CD4-positive, alpha-beta memory T cell (primary cell): ENCODE data around the gene CBX2. TPM values are rescaled to one million over a fixed set of nuclear protein-coding genes. Genes with fewer than 3 reads are reported as not detected.

ENCODE experiments used
- CTCF ChIA-PET: fragments of 350-600 bp; sonication (Branson Sonifier 250); formaldehyde crosslinking; loops from one replicate; lab custom pipeline; 2021; ENCODE audit warnings: inconsistent platforms; ENCODE audit not compliant: partially characterized antibody; lab: Charles Lee
- POLR2A ChIA-PET: fragments of 350-600 bp; sonication (Branson Sonifier 250); formaldehyde crosslinking; loops from one replicate; lab custom pipeline; 2021; ENCODE audit not compliant: partially characterized antibody; lab: Charles Lee
- DNase-seq, 5 donors: peaks; one replicate each; pipeline versions ENCODE4 v3.0.0 to v3.0.0-alpha.2; 2020 to 2022; ENCODE audit warnings: mixed read lengths in 1 of 5
- H3K27ac ChIP-seq: one replicate; pipeline ENCODE4 v1.7.0; 2013; ENCODE audit warnings: low read depth, low read length
- H3K27me3 ChIP-seq: 2 replicates; pipeline ENCODE4 v1.7.0; 2013; ENCODE audit warnings: mild to moderate bottlenecking, low read length, moderate library complexity; ENCODE audit not compliant: insufficient read depth
- H3K36me3 ChIP-seq: 2 replicates; pipeline ENCODE4 v1.7.0; 2013; ENCODE audit warnings: mild to moderate bottlenecking, low read length, moderate library complexity; ENCODE audit not compliant: insufficient read depth
- H3K4me1 ChIP-seq: 2 replicates; pipeline ENCODE4 v1.7.0; 2013; ENCODE audit warnings: mild to moderate bottlenecking, low read length, moderate library complexity; ENCODE audit not compliant: insufficient read depth
- H3K4me3 ChIP-seq, 2 donors: one replicate each; pipeline ENCODE4 v1.7.0; 2013; ENCODE audit warnings: low read length in 2 of 2, mild to moderate bottlenecking in 1 of 2
- H3K9me3 ChIP-seq, 2 donors: one replicate each; pipeline ENCODE4 v1.7.0; 2013; ENCODE audit warnings: low read length in 2 of 2, control low read depth in 1 of 2; ENCODE audit not compliant: control insufficient read depth in 1 of 2
- H3K27ac Mint-ChIP-seq, 7 donors: one replicate each; pipeline ENCODE4 v1.8.0; 2020 to 2021; ENCODE audit warnings: mixed read lengths in 7 of 7, mild to moderate bottlenecking in 6 of 7, inconsistent platforms in 3 of 7, moderate library complexity in 3 of 7
- H3K27me3 Mint-ChIP-seq, 2 donors: one replicate each; pipeline ENCODE4 v1.8.0; 2020 to 2021; ENCODE audit warnings: mixed read lengths in 2 of 2
- H3K36me3 Mint-ChIP-seq, 2 donors: one replicate each; pipeline ENCODE4 v1.8.0; 2020 to 2021; ENCODE audit warnings: mixed read lengths in 2 of 2, inconsistent platforms in 1 of 2, mild to moderate bottlenecking in 1 of 2
- H3K4me1 Mint-ChIP-seq, 4 donors: one replicate each; pipeline ENCODE4 v1.8.0; 2020 to 2021; ENCODE audit warnings: mixed read lengths in 4 of 4, mild to moderate bottlenecking in 1 of 4
- H3K4me3 Mint-ChIP-seq, 8 donors: one replicate each; pipeline ENCODE4 v1.8.0; 2020 to 2021; ENCODE audit warnings: mixed read lengths in 8 of 8, mild to moderate bottlenecking in 7 of 8, moderate library complexity in 6 of 8, inconsistent platforms in 3 of 8
- H3K9me3 Mint-ChIP-seq, 8 donors: one replicate each; pipeline ENCODE4 v1.8.0; 2020 to 2021; ENCODE audit warnings: mixed read lengths in 8 of 8, mild to moderate bottlenecking in 5 of 8, inconsistent platforms in 3 of 8, moderate library complexity in 1 of 8
- intact Hi-C: fragments of 100-400 bp; cut with micrococcal nuclease; formaldehyde crosslinking; loops from one replicate; pipeline ENCODE4 v1.15.1; 2023
- polyA plus RNA-seq, 2 donors: library from polyadenylated mRNA; unstranded; fragments of 300-500 nt; fragmentation: Illumina TruSeq; gene quantifications; one replicate each; pipeline ENCODE4 v1.2.3, GENCODE V29; 2021
- total RNA-seq, 2 experiments: library from RNA; stranded (reverse); gene quantifications; one replicate each; pipeline ENCODE4 v1.2.3, GENCODE V29; 2021

CBX2 gene
- total and polyA plus RNA-seq, 4 experiments from 2014 or later: 0.06 to 0.44 TPM; not detected in 2

DNA sequence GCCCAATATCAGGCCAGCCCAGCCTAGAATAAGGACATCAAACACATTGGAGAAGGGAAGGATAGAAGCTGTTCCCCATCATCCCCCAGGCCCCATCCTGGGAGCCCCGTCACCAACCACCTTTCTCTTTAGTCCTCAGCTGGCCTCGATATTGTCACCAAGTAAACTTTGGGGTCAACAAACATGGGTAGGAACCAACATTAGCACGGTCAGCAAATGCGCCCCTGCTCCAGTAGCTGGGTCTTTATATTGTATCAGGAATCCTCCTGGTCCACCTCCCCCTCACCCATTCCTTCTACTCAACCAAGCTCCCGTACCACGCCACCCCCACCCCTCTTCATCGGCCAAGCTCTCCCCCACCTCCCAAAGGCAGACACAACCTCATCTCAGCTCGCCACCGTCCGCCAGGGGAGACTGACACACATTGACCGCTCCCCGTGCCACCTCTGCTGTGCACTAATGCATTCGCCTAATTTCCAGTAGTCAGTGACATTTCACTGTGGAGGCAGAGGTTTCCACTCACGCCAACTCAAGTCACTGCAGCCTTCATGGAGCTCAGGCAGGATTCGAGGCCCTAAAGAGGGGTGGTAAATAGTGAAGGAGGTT lies 20.7 kb upstream of the CBX2 start:
- intact Hi-C loops: no loop called here
- Histone ChIP-seq H3K9me3 (no peaks in the 10 kb centered on the region), H3K27ac (no peak overlapping the region), H3K27me3 (no peaks in the 10 kb centered on the region), H3K36me3 (no peaks in the 10 kb centered on the region), H3K4me3 (no peak overlapping the region), H3K4me1 (no peaks in the 10 kb centered on the region)
- H3K4me1 Mint-ChIP-seq: no peaks in the 10 kb centered on the region
- H3K27me3 Mint-ChIP-seq: peaks cover 13 to 17% of the 10 kb centered on the region in 2 donors
- ChIA-PET CTCF (interaction anchor here (0.9 kb wide), 1 partner anchor 12 kb away, joined by 5 read pairs; no protein-coding TSS in a partner anchor), POLR2A (no interaction called here)
- H3K36me3 Mint-ChIP-seq: no peaks in the 10 kb centered on the region
- DNase-seq: no peak
- H3K27ac Mint-ChIP-seq: no peak overlapping the region
- no peak overlapping the region for H3K4me3 Mint-ChIP-seq
- no peaks in the 10 kb centered on the region for H3K9me3 Mint-ChIP-seq

DNA sequence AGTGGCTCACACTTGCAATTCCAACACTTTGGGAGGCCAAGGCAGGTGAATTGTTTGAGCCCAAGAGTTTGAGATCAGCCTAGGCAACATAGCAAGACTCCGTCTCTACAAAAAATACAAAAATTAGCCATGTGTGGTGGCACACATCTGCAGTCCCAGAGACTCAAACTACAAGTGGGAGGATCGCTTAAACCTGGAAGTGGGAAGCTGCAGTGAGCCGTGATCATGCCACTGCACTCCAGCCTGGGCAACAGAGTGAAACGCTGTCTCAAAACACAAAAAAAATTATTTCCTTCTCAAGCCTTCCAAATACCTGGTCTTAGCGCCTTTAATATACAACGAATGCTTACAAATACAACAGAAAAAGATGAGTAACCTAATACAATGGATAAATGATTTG lies 19.7 kb upstream of the CBX2 start:
- CTCF ChIA-PET: no interaction called here
- Mint-ChIP-seq H3K9me3 (no peaks in the 10 kb centered on the region), H3K36me3 (no peaks in the 10 kb centered on the region)

DNA sequence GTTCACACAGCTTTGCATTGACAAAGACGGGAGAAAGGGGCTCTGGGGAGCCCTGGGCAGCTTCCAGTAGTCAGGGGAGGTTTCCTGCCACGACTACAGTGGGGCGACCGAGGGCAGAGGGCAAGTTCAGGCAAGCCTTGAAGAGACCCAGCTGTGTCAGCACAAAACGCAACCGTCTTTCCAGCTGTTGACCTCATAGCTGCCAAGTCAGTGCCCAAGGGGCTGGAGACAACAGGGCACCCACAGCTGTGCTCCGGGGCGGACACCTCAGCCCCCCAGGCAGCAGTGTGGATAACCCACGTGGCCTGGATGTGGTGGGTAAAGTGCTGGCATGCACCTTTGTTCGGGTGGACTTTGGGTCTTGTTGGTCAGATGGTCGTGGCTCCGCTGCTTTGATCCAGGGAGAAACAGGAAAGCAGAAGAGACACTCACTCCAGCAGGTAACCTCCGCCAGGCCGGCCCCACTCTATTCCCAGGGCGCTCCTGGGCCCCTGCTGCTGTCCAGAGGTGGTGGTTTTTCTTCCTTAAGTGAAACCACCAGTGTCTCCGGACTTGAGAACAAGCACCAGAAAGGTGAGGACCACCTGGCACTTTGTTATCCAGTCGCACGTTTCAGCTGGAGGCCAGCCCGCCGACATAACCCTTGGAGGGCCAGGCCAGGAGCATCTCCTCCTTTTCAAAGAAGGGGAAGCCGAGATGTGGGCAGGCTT lies 17.6 kb upstream of the CBX2 start:
- intact Hi-C loops: no loop called here
- Histone ChIP-seq H3K27me3 (no peaks in the 10 kb centered on the region), H3K4me3 (no peak overlapping the region), H3K4me1 (no peaks in the 10 kb centered on the region), H3K9me3 (no peaks in the 10 kb centered on the region), H3K27ac (no peak overlapping the region), H3K36me3 (no peaks in the 10 kb centered on the region)
- Mint-ChIP-seq H3K4me3 (no peak overlapping the region), H3K27me3 (peaks cover 11 to 14% of the 10 kb centered on the region in 2 donors), H3K27ac (no peak overlapping the region), H3K9me3 (no peaks in the 10 kb centered on the region), H3K36me3 (no peaks in the 10 kb centered on the region), H3K4me1 (no peaks in the 10 kb centered on the region)
- no peak for DNase-seq
- ChIA-PET CTCF (interaction anchor here (0.9 kb wide), 1 partner anchor 246 kb away, joined by 3 read pairs; no protein-coding TSS in a partner anchor), POLR2A (no interaction called here)

More for the DNA sequence above, 19.7 kb upstream of the CBX2 start:
- Histone ChIP-seq H3K27me3 (no peaks in the 10 kb centered on the region), H3K27ac (no peak overlapping the region), H3K9me3 (no peaks in the 10 kb centered on the region), H3K4me3 (no peak overlapping the region), H3K36me3 (no peaks in the 10 kb centered on the region), H3K4me1 (no peaks in the 10 kb centered on the region)
- no peak for DNase-seq
- H3K4me1 Mint-ChIP-seq: no peaks in the 10 kb centered on the region
- POLR2A ChIA-PET: no interaction called here
- intact Hi-C loops: no loop called here
- peaks cover 13 to 17% of the 10 kb centered on the region in 2 donors for H3K27me3 Mint-ChIP-seq
- H3K4me3 Mint-ChIP-seq: no peak overlapping the region
- H3K27ac Mint-ChIP-seq: no peak overlapping the region

DNA sequence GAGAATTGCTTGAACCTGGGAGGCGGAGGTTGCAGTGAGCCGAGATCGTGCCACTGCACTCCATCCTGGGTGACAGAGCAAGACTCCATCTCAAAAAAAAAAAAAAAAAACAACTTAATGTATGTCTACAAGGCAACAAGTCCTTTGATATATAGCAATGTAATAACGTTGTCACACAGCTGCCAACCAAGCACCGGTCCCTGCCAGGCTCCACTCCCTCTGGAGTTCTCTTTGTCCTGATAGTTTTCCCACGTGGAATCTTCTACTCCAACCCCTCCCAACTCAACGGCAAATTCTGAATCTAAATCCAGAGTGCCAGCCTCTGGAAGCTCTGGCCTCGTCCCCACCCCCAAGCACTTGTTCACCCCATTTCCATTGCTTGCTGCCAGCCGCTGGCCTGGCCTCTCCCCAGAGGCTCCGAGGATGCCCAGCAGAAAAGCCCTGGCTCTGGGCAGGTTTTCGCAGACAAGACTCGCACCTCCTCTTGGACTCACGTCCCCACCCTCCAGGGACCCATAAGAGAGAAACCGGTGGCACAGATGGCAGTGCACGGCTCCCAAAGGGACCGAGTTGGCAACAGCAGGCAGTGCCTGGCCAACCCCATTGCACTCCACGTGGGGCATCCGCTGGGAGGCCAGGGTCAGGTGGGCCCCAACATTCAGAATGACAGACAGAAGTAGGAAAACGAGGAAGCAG lies 15.9 kb upstream of the CBX2 start:
- intact Hi-C loops: no loop called here
- ChIA-PET POLR2A (no interaction called here), CTCF (no interaction called here)

GRCh38 chr17:79765708-79766107 lies 12.2 kb upstream of the CBX2 start:
- CTCF ChIA-PET: no interaction called here
- Histone ChIP-seq H3K4me1 (no peaks in the 10 kb centered on the region), H3K36me3 (no peaks in the 10 kb centered on the region), H3K9me3 (no peaks in the 10 kb centered on the region), H3K27me3 (no peaks in the 10 kb centered on the region), H3K27ac (no peak overlapping the region), H3K4me3 (no peak overlapping the region)
- DNase-seq: no peak
- H3K27ac Mint-ChIP-seq: no peak overlapping the region
- POLR2A ChIA-PET: interaction anchor here (0.8 kb wide), 1 partner anchor 15 kb away, joined by 3 read pairs; no protein-coding TSS in a partner anchor
- H3K9me3 Mint-ChIP-seq: peaks cover 0 to 2% (median 0%) of the 10 kb centered on the region in 8 donors
- H3K36me3 Mint-ChIP-seq: peaks cover 0 to 3% of the 10 kb centered on the region in 2 donors
- H3K4me3 Mint-ChIP-seq: no peak overlapping the region
- no peaks in the 10 kb centered on the region for H3K4me1 Mint-ChIP-seq
- H3K27me3 Mint-ChIP-seq: peaks cover 14 to 29% of the 10 kb centered on the region in 2 donors
- intact Hi-C loops: no loop called here

More for the DNA sequence above, 15.9 kb upstream of the CBX2 start:
- Mint-ChIP-seq H3K9me3 (no peaks in the 10 kb centered on the region), H3K27me3 (peaks cover 10 to 12% of the 10 kb centered on the region in 2 donors), H3K36me3 (no peaks in the 10 kb centered on the region), H3K4me1 (no peaks in the 10 kb centered on the region), H3K4me3 (no peak overlapping the region), H3K27ac (no peak overlapping the region)
- no peak for DNase-seq
- Histone ChIP-seq H3K9me3 (no peaks in the 10 kb centered on the region), H3K27me3 (no peaks in the 10 kb centered on the region), H3K4me1 (no peaks in the 10 kb centered on the region), H3K4me3 (no peak overlapping the region), H3K27ac (no peak overlapping the region), H3K36me3 (no peaks in the 10 kb centered on the region)

GRCh38 chr17:79769570-79770506 lies 8.1 kb upstream of the CBX2 start:
- H3K27ac Mint-ChIP-seq: no peak overlapping the region
- Histone ChIP-seq H3K27me3 (no peaks in the 10 kb centered on the region), H3K4me1 (no peaks in the 10 kb centered on the region), H3K27ac (no peak overlapping the region), H3K9me3 (no peaks in the 10 kb centered on the region), H3K4me3 (no peak overlapping the region), H3K36me3 (no peaks in the 10 kb centered on the region)
- peaks cover 0 to 3% of the 10 kb centered on the region in 2 donors for H3K36me3 Mint-ChIP-seq
- intact Hi-C loops: no loop called here
- peaks cover 0 to 2% (median 0%) of the 10 kb centered on the region in 8 donors for H3K9me3 Mint-ChIP-seq
- no peaks in the 10 kb centered on the region for H3K4me1 Mint-ChIP-seq
- H3K4me3 Mint-ChIP-seq: no peak overlapping the region
- ChIA-PET POLR2A (no interaction called here), CTCF (no interaction called here)
- no peak for DNase-seq
- H3K27me3 Mint-ChIP-seq: peaks cover 23 to 35% of the 10 kb centered on the region in 2 donors
